HEK293T (cell line): Measurements from ENCODE around the gene SLC12A5.

Experiments
- ELF4 ChIP-seq: fragments of 450-650 bp; IDR thresholded peaks from 2 replicates; pipeline ENCODE4 v1.6.1; 2017; ENCODE audit warnings: antibody characterized with exemption
- TARDBP ChIP-seq: fragments of 450-650 bp; IDR thresholded peaks from 2 replicates; pipeline ENCODE4 v1.6.1; 2016

DNA sequence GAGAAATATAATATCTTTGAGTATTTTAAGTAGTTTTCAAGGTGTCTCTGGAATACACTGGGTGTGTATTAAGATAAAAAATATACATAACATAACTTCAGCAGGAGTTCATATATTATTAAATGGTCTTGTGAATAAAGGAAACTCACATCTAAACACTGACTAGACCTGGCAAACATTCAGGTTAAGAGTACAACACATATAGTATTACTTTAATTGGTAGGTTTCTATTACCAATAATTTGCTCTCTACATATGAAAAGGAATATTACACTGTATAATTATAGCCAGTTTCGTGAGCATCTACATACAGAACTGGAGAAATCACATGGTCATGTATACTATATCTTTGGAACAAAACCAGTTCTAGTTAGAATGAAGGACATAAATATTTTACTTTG is 52.1 kb downstream of the SLC12A5 start:
- TF ChIP-seq ELF4 (no peak), TARDBP (no peak)
